GM21381 (cell line): Measurements from ENCODE around the gene NRXN3.

ENCODE experiments used
- ATAC-seq: cut with Tn5 transposase; IDR thresholded peaks from one replicate; pipeline ENCODE4 v1.9.1; 2021; ENCODE audit warnings: mild to moderate bottlenecking, moderate library complexity; ENCODE audit not compliant: unreplicated experiment

NRXN3 gene

DNA sequence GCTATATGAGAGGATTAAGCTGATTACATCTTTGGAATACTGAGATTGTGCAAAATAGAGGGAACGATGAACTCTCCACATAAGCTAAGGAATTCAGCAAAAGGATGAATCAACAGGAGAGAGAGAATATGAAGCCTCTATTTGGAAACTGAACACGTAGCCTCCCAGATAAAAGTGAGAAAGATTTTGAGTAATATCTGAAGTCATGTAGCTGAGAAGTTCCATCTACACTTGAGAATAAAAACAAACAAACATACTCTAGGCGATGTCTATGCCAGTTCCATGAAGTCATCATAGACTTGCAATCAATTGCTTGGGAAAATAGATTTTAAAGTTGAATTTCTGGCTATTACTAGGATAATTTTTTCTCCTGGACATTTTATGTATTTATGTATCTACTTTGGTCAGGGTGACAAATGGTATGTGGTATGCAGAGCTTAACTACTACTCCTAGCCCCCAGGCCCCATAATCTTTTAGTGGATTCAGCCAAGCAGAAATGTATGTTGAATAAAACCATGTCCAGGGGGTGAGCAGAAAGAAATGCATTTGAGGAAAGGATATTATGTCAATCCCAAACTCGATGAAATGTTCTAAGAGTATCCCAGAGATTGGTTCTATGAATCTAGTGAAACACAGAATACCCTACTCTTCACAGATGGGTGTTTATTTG is 1413.7 kb downstream of the NRXN3 start:
- no peak for ATAC-seq

DNA sequence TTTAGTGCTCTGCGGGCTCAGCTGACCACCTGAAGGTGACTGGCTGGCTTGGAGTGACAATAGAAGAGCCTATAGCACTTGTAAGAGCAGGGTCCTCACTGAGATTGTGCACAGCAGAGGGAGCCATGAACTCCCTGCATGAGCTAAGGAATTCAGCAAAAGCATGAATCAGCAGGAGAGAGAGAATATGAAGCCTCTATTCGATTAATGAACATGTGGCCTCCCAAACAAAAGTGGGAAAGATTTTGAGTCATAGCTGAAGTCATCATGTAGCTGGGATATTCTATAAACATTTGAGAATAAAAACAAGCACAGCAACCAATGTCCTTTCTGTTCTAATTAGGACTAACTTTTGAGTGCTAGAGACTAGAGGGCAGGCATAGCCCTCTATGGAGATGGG is 1414.5 kb downstream of the NRXN3 start:
- ATAC-seq: no peak

DNA sequence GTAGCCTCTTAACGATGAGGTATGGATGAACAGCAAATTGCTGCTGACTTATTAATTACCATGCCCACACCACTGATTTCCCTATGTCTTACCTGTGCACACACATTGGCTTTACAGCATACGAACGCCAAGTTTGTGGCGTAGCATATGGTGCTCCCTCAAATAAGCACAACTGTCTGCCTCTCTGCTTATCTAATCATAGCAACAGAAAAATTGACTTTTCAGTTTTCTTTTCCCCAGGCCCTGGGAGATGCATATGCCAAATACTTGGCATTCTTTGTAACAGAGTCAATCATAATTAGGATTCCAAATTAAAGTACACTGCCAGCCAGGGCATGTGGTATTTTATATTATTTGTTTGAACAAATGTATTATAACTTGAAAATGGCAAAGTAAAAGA is 1415.7 kb downstream of the NRXN3 start:
- ATAC-seq: no peak

DNA sequence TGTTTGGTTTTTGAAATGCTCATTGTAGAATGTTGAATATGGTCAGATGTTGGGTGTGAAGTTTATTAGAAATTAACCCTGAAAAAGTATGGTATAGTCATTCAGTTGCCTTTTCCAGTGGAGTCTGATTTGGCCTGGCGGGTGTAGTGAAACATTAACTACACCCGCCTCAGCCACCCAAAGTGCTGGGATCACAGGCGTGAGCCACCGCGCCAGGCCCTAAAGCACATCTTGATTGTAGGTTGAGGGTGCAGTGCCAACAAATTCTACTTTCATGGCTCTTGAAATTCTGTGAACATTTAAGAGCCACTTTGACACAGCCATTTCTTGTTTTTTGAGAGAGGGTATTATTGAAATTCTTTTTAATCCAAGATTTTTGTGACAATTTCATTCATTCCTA is 1416.2 kb downstream of the NRXN3 start:
- no peak for ATAC-seq

DNA sequence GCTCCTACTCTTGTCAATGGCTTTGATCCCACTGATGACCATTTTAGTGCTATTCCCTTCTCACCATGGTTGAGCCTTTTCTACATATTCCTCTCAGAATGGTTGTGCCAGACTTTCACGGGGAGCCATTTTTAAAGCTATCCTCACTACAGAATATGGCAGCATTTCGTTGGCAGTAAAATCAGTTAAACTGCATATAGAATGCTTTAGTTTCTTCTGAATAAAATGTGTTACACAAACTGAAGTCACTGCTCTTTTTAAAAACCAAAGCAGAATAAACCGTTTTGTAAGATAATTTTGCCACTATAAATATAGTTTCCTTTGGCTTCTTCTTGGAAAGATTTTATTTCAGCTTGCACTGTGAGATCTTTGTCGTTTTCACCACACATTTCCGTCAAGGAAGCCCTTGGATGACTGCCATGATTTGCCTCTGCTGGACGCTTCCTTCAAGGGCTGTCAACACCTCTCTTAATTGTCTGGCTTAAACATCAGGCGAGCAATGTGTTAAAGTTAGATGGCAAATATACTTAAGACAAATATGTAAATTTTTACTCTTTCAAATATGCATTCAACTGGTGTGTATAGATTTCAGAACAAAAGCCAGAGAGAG is 1416.9 kb downstream of the NRXN3 start:
- no peak for ATAC-seq

DNA sequence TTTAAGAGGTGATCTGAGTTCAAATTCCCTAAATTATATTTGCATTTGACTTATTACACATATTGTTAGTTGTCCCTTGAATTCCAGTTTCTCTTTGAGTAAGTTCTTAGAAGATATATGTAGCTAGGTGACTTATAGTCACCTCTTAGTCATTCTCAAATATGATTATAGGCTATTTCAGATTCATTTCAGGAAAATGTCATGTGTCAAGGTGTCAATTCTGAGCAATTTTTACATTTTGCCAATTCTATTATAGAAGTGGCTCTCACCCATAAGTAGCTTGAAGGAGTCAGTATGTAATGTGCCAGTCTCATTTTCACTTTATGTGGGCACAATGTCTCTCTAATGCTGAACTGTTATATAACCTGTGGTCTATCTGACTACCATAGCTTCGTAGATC is 1417.7 kb downstream of the NRXN3 start:
- ATAC-seq: no peak

DNA sequence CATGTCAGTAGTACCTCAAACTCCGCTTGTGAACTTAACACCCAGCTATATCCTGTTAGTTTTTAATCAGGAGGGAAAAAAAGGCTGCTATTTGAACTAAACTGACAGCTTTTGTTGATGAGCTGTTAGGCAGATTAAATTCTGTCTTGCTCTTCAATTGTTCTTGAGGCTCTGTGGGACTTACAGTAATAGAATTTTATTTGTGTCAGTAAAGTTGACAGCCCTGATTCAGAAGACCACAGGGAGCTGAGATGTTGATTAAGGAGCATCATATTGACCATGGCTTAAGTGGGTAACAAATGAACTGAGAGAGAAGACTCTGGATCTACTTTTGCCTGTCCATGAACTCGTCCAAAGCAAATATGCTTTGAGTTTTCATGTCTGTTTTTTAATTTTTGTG is 1418.2 kb downstream of the NRXN3 start:
- ATAC-seq: no peak

DNA sequence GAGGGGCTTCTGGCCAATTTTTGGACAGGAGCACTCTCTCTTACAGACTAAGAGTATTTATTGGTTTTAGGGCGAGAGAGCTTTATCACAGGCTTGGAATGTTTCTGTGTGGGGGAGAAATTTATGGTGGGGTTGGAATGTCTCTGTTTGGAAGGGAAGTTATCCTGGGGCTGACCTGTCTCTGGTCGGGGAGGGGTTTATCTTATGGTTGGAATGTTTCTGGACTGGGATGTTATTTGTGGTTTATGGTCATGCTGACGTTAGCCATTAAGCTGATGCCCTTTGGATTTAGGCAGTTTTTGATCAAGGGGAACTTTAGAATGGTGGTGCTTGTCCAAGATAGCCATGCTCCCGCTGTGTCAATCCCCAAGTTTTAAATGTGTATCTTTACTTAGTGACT is 1426.4 kb downstream of the NRXN3 start:
- no peak for ATAC-seq

DNA sequence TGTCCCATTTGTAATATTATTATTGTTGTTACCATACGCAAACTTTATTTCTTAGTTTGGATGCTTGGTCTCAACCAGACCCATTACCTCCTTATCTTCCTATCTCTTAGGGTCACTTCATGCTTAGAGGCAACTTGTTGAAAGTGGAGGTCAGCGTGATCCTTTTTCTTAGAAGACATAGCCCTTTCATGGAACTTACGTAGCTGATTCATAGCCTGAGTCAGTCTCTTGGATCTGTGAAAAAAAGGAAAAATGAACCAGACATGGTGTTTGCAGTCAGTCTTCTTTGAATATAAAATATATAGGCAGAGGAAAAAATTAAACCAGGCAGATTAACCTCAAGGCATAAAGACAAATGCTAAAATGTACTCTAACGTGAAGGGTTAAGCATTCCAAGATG is 1427.4 kb downstream of the NRXN3 start:
- no peak for ATAC-seq

DNA sequence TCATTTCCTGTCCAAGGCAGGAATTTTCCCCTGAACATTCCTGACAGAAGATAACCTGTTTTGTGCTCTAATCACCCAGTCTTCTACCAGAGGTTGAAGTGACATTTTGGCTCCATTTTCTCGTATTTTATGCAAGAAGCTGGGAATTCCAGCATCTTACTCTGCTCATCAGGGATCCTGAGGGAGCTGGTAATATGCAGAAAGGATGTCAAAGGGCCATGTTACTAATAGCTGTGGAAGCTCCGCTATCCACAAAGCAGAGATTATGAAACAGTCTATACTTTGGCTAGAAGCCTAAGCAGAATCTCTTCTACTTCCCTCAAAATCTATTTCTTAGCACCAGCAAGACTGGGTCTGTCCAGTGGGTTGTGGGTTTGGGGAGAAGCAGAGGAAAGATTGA is 1428.2 kb downstream of the NRXN3 start:
- no peak for ATAC-seq

DNA sequence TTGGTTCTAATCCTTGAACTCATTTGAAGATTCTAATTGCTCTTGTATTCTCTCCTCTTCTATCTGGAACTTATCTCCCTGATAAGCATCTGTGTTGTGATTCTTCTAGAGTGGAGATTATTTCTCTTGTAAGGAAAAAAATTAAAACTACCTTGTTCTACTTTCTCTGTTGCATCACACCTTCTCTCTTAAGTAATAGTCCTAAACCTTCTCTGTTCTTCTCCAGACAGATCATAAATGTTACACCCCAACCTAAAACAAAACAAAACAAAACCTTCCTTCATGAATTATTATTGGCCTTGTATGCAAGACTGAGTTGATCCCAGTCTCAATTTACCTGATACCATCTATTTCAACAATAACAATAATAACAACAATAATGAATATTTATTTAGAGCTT is 1429.1 kb downstream of the NRXN3 start:
- ATAC-seq: no peak

DNA sequence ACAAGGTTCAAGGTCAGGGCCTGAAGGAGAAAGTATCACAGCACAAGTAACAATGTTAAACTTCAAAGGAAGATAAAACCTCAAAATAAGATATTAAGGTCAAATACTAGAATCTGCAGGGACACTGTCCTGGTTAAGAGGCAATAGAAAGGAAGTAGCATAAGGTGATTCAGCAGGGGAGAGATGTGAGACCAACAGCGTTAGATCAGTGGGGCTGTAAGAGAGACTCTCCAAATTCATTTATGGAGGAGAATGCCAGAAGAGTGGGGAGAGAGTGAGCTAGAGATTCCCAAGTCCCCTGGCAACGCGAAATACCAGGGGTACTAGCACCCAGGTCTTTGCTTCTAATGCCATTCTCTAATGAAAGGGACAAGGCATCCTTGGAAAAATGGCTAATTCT is 1430.2 kb downstream of the NRXN3 start:
- no peak for ATAC-seq

DNA sequence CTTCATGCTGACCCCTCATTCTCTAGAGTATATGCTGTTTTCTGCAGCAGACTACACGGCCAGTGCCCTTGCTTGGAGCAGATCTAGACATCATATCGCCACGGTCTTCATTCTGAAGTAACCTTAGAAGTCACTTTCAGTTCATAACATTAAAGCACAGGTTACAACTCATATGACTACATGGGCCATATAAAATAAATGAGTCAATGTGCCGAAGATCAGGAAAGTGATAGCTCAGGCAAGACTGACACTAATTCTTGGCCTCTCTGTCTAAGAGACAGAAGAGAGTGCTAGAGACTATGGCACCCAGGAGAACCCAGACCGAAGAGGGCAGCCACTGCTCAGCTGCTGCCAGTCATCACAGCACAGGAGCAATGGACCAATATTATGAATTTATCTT is 1431.4 kb downstream of the NRXN3 start:
- no peak for ATAC-seq

DNA sequence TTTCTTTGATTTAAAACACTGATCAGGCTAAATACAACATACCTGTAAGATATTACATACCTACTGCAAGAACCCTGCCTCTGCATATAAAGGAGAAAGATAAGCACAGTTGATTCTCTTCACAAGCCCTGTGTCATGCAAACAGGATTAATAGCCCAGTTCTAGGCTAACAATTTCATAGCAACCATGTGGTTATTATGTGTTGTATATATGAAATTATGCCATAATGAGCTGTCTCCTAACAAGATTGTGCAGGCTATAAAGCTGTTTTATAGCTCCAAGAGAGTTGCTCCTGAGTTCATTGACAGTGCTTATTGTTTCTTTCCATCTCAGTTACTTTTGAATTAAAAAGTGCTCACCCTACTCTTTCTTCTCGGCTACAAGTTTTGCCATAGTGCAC is 1431.9 kb downstream of the NRXN3 start:
- ATAC-seq: no peak

DNA sequence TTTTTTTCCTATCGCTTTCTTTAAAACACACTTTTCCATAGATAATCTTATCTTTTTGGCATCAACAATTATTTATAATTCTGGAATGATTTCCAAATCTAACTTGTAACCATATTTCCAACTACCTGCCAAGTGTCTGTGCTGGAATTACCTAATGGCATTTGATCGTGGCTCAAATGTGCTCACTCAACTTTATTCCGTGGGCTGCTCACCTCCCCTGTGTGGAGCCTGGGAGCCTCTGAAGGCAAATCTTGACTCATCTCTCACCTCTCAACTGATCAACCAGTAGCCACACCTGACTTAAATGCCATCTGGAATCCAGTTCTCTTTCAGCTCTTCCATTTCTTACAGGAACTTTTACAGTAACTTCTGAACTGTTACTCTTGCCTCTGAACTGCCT is 1432.6 kb downstream of the NRXN3 start:
- ATAC-seq: no peak

DNA sequence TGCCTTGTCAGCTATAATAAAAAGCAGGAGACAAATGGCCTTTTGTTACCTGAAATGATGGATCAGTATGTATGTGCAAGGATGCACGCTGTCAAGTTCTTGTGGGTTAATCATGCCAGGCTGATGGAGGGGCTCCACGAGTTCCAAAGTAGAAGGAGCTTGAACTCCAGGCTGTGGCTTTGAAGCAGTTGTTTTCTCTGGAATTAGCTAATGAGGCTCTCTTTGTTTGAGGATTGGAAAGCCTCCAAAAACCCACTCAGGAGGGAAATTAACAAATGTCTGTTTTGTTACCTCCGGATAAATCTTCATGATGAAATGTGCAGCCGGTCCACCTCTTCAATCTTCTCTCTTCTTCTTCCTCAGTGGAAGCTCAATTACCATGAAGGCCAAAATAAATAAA is 1435.7 kb downstream of the NRXN3 start:
- ATAC-seq: no peak

DNA sequence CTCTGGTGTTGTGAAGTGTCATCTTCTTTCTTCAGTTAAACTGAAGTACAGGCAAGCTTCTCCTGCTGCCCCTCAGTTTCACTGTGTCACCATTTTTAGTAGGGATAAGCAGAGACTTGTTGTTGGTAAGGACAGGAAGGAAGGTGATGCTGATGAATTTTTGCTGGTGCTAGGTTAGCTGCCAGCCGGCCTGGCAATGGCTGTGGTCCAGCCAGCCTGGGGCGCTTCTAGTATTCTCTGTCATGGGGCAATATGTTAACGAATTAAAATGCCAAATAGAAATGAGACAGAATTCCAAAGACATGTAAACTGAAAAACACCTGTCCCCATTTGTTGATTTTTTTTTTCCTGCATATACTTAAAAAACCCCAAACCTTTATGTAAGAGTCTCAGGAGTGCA is 1438.3 kb downstream of the NRXN3 start:
- ATAC-seq: no peak

DNA sequence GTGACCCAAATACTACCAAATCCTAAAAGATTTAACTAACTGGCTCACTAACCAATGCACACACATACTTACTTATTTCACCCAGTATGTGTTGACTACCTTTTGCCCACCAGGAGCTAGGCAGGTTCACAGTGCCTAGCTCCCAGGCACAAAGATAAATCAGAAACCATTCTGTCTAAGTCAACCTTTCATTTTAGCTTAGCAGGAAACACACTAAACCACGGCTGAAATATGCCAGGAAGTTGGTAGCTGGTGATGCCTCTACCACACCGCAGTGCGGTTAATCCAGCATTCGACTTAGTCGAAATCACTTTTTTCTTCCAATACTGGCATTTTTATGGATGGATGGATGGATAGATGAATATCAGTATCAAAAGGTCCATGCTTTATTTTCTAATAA is 1443.5 kb downstream of the NRXN3 start:
- ATAC-seq: no peak

DNA sequence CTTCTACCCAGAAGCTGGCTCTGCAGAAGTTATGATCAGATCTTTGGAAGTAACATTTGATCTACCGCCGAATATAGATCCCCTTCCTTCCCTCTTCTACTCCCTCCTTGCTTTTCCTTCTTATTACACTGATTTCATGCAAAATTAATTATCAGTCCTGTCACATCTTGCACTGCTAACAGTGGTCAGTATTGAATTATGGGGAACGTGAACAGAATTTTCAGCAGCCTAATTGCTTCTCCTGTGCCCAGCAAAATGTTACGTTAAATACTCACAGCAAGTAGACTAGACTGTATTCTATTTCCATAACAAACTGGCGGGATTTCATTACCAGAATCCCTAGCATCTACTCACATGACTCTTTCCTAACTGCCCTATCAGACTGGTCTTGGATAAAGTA is 1444.3 kb downstream of the NRXN3 start:
- no peak for ATAC-seq

DNA sequence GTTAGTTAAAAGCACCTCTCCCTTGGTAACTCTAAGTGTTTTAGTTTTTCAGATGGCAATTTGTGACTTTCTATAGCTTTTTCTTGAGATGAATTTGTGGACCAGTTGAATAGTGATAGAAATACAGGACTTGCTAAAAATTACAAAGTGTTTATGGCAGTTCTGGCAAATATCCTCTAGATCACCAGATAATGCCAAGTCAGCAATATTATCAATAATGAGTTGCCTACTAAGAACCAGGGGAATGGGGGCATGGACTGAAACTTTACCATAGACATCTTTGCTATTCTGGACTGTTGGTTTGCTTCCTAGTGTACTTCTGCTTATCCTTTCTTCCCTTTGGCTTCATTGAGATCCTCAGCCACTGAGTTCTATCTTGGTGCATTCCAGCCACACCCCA is 1456.9 kb downstream of the NRXN3 start:
- ATAC-seq: no peak

DNA sequence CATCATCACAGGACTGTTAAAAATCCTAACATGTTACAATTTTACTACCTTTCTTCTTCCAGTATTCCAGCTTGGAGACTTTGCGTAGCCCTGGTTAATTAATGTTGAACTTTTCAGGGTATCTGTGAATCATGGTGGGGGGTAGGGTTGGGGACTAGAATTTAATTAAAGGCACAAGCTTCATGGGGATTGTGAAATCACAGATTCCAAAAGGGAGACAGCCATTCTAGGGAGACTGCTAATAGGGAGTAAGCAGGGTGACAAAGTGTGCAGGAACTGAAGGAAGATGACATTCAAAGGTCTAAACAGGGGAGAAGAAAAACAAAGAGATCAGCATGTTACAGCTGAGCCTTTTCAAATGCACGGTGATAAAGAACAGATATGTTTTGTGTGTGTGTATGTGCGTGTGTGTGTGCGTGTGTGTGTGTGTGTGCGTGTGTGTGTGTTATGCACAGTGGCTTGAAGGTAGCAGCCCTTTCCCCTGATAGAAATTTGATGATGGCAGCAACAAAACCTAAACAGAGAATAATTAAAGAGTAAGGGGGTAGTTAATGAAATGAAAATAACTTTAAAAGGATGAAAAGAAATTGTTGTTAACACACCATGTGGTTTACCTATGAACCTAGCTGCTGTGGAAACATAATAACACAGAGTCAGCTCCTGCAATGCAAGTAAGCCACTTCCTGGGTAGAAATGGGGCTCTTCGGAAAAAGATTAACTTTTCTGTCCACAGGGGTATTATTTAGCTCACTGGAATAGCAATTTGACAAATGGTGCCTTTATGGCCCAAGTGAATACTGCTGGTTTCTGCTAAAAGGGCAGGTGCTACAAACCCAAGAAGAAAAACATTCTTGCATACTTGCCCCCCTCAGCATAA is 1459.5 kb downstream of the NRXN3 start:
- no peak for ATAC-seq

DNA sequence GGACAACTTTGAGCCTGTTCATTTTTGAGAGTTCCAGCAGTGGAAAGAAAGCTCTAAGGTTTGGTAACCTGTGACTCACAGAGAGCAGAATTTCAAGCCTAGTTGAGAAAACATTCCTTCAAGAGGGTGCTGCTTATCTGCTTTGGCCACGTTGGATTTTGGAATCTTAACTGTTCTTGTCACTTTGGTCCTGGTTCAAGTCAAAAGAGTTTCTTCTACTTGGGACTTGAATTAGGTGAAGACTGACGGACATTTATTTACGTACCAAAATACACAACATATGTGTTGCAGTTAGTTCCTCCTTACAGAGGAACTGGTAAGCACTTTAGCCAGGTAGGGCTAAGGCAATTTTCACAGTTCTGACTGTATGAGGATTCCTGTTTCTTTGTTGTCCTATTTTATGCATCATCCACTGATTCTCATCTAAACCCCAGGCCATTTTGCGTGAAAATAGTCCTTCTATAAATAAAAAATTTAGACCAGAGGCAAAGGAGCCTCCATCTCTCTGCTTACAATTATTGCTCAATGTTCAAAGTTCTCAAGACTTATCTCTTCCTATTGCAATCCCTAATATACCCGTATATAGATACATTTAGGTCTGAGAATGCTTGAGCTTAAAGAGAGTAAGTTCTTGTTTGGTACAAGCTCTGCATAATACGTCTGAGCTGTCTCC is 1460.3 kb downstream of the NRXN3 start:
- no peak for ATAC-seq
